OCI-LY1 (cell line): ENCODE results near the gene KL.

Source experiments
- EZH2 ChIP-seq: fragments of 200-600 bp; sonication (generic), shearing (Covaris generic); IDR thresholded peaks from 2 replicates; pipeline ENCODE4 v1.8.0; 2017; ENCODE audit warnings: borderline replicate concordance, mixed run types, mild to moderate bottlenecking, antibody characterized with exemption, low read length, moderate library complexity, mixed read lengths
- TF ChIP-seq, protein P1 (sequence below): fragments of 200-600 bp; sonication (generic), shearing (Covaris generic); IDR thresholded peaks from 2 replicates; pipeline ENCODE4 v1.5.1; 2017; ENCODE audit warnings: mild to moderate bottlenecking, antibody characterized with exemption, low read length, moderate library complexity, mixed read lengths

DNA sequence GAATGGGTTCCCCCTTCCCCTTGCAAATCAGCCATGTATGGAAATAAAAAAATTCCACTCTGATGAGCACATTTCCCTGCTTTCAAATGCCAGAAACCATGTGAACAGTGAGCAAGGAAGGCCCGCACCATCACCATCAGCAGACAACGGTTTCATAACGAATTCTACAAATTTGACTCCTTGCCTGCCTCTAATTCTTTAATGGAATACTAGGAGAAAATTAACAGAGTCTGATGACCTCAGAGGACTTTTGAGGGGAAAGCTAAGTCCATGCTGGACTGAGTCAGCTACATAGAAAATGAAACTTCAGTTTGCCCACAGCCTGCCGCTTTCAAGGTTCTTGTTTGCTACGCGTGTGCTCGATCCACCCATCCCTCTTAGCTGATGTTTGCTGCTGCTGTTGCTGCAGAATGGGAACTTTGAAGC is 46.7 kb upstream of the KL start:
- TF ChIP-seq EZH2: no peak
- TF ChIP-seq, protein P1, sequence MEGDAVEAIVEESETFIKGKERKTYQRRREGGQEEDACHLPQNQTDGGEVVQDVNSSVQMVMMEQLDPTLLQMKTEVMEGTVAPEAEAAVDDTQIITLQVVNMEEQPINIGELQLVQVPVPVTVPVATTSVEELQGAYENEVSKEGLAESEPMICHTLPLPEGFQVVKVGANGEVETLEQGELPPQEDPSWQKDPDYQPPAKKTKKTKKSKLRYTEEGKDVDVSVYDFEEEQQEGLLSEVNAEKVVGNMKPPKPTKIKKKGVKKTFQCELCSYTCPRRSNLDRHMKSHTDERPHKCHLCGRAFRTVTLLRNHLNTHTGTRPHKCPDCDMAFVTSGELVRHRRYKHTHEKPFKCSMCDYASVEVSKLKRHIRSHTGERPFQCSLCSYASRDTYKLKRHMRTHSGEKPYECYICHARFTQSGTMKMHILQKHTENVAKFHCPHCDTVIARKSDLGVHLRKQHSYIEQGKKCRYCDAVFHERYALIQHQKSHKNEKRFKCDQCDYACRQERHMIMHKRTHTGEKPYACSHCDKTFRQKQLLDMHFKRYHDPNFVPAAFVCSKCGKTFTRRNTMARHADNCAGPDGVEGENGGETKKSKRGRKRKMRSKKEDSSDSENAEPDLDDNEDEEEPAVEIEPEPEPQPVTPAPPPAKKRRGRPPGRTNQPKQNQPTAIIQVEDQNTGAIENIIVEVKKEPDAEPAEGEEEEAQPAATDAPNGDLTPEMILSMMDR: no peak
